Stimulated activated CD4-positive, alpha-beta T cell treated with anti-CD3 and anti-CD28 coated beads, TNF-alpha, amount 100 ng/mL, for 4 hours (primary cell): Measurements from ENCODE around the gene PLD4.

ENCODE experiments used
- DNase-seq, 3 experiments: peaks; one replicate each; pipeline ENCODE4 v3.0.0-alpha.2; 2020; ENCODE audit warnings: low read depth in 3 of 3

PLD4 gene

DNA sequence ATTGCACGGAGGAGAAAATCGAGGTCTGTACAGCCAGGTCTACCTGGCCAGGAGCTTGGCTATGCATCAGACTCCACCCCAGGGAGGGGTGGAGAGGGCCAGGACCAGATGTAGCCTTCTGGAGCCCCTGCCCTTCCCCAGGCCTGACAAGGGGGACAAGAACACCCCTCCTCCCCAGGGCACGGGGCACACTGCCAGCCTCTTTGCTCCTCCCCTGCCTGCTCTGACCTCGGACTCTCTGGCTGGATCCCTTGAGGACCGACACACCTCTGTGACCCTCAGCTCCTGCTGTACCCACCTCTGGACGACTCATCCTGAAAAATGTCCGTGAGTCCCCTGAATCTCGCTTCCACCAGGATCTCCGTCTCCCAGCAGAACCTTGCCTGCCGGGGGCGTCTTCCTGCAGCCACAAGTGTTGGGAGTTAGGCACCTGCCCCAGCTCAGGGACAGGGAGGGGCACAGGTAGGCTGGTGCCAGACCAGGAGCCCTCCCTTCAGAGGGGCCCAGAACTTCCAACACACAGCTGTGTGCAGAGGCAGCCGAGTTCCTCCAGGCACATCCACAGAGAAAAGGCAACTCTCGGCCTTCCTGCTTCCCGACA is 31.7 kb downstream of the PLD4 start:
- no peak for DNase-seq

DNA sequence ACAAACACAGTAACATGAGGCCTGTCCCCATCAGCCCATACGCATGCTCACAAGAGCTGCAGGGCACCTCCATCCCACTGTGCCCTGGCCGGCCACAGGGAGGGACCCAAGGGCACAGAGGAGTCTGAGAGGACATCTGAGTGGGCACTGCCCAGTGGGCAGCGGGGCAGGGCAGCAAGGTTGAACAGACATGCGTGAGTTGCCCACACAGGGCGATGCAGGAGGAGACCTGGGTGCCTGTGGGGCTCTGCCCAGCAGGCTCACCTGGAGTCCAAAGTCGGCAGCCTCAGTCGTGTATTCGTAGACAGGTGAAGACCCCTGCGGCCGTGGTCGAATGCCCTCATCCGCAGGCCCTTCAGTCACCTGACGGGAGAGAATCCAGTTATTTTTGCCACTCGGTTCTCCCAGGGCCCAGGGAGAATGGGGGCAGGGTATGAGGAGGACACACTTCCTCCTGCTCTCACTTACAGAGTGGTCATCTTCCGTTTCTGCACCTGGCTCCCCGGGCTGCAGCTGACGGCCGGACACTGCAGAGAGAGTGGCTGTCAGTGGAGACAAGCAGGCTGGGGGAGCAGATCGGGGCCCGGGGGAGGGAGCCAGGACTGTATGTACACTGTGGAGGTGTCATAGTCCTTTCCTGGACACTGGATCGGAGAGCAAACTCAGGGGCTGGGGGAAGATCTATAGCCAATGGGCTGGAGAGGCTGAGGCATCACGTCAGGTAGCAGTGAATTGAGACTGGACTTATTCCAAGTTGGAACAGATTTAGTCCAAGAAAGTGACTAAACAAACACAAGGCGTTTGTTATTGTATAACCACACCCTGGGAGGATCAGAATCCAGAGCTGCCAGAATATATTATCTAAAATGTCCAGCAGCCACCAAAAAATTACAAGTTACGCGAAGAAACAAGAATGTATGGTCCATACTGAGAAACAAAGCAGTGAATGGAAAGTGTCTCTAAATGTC is 32.8 kb downstream of the PLD4 start:
- DNase-seq = no peak

DNA sequence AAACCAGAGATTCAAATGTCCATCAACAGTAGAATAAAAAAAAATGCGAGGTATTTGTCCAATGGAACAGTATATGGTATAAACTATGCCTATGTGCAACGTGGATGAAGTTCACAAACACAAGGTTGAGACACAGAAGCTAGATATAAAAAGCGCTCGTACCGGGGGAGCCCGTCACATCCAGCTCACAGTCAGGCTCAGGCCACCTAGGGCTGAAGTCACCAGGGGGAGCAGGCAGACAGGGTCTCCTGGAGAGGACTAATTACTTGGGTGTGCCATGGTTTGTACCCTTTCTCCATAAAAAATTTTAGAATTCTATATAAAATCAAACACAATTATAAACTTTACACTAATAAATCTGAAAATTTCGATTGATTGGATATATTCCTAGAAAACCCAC is 39.9 kb downstream of the PLD4 start:
- no peak for DNase-seq

DNA sequence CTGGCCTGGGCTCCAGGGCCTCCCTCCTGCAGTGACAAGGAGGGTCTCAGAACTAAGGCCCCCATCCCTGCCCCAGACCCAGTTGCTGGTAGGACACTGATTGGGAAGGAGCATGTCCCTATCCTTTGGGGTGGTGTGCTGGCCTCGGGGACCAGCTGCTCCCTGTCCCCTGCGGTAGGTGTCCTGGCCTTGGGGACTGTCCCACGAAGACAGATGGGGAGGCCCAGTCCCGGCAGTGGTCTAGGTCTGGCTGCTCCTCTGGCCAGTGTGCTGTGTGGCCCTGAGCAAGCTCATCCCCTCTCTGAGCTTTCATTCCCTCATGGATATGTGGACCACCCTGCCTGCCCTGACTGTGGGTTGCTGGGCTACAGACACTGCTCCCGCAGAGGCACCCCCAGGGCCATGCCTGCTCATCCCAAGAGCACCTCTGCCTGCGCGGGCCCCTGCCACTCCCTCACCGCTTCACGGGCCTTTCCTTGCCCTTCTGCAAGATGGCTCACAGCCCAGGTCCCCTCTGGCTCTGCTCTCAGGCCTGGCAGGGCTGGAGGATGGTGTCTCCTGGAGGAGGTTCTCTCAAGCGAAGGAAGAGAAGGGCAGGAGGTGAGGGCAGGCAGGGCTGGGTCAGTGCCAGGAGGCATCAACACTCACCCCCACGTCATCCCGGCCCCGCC is 41.0 kb downstream of the PLD4 start:
- no peak for DNase-seq

DNA sequence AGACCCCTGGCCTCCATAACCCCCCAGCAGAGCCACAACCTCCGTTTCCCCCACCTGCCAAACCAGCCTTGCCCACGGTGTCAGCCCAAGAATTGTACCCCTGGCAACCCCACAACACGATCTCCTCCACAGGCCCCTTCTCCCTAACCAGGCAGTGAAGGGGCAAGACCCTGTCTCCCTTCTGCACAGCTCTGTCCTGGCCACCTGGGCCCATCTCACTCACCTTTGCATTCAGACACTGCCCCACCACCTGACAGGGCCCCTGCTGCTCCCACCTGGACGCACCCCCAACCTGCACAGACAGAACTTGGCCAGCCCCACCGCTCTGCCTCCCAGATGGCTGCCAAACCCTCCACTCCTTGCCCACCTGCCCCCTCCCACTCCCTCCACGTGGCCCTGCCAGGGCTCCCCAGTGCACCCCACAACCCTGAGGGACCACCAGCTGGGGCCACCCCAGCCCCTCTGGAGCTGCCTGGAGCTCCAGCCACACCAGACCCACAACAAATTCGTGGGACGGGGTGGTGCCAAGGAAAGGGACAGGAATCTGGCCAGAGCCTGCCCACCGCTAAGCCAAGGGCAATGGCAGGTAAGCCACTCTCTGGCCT is 41.7 kb downstream of the PLD4 start:
- no peak for DNase-seq

DNA sequence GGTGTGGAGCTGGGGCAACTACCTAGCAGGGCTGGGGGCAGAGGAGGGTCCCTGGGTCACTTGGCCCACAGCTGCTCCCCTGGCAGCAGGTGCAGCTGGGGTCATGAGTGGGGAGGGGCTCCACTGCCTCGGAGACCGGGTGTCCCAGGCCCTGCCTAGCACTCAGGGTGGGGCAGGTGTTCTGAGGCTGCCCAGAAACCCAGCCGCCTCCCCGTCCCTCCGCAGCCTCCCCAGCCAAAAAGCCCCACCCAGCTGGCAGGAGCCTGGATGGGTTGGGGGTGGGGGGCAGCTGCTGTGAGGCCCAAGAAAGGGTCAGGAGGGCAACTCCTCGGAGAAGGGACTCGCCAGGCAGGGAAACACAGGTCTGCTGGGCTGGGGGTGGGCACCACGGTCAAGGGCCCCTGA is 42.3 kb downstream of the PLD4 start:
- no peak for DNase-seq

DNA sequence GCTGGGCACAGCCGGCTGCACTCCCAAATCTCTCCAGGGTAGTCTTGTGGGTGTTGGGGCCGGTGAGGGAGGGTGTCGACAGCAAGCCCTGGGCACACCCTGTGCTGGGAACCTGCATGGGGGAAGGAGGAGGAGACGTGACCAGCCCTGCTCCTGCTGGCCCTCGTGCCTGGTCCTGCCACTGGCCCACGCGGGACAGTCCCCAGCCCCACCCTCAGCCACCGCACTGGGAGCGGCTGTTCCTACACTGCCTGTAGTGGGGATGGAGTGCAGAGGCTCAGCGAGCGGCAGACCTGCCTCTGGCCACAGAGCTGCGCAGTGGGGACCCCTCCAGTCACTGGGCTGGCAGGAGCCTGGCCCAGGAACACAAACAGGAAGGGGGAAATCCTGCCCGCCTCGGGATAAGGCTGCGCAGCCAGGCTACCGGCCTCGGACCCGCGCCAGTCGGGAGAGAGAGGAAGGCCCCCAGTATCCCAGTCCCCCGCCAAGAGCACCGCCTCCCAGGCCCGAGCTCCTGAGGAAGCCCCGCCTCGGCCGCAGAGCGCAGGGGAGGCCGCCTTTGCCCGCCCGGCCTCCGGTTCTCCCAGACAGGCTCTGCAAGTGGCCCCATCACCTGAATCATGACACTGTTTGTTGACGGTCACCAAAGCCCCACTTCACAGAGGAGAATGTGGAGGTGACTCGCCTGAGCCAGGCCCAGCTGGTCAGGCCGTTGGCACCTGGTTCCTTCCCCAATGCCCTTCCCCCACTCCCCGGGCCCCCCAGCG is 42.9 kb downstream of the PLD4 start:
- DNase-seq = no peak

DNA sequence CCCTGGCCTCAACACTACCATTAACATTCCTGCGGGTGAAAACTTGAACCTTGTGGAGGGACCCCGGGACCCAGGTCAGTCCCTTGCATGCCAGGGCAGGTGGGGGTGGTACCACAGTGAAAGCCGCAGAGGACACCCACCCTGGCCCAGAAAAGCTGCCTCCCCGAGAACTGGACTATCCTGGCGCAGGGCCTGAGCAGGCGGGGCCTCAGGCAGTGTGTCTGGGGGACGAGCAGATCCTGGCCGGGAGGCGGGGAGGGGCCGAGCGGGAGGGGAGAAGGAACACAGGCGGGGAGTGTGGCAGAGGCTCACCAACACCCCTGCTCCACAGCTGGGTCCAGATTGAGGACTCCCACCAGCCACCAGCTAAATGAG is 43.5 kb downstream of the PLD4 start:
- DNase-seq = no peak

DNA sequence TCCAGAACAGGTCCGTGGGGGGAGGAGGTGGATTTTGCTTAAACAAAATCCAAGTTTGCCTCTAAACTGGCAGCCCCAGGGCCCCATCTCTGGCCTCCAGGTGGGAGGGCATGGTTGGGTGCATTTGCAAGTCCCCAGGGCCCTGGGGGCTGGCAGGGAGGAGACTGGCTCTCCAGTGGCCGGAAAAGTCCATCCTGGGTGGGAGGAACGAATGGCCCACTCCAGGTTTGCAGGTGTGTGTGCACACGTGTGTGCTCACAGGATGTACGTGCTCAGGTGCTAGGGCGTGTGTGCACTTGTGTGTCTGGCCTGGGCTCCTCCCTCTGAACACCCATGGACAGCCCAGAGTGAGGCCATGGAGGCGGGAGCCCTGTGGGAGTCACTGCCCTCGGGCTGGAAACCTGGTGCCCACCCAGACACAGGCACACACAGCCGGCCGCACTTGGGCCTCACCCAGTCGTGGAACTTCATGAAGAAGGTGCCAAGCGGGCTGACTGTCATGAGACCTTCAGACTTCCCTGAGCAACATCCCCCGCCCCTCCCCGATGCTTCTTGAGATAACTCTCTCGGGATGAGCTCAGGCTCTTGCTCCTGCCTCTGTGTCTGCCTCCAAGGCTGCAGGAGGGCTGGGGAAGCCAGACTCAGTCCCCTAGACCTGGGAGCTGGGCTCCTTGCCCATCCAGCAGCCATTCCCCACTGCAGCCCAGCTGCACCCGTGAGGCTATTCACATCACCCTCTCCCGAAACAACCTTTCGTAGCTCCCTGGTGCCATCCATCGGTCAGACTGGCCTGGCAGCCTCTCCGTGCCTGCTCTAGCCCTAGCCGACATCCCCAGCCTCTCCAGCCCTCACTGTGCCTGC is 44.1 kb downstream of the PLD4 start:
- no peak for DNase-seq

DNA sequence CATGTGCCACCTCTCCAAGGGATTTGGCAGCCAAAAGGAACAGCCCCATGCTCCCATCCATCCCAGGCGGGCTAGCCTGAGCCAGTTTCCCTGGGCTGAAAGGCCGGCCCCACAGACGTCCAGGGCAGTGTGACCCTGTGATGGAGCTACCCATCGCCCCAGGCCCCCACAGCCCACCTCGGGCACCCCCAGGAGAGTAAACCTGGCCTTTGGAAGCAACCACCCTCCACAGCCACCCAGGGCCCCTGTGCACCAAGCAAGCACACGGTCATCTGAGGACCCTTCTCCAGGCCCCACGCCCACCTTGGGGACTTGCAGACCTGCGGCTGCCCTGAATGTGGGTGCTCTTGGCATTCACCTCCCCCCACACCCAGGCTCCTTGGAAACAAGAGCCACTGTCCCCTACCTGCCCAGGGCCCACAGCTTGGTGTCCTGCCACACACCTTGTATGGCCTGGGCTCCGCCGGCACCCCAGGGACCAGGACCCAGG is 45.1 kb downstream of the PLD4 start:
- no peak for DNase-seq

DNA sequence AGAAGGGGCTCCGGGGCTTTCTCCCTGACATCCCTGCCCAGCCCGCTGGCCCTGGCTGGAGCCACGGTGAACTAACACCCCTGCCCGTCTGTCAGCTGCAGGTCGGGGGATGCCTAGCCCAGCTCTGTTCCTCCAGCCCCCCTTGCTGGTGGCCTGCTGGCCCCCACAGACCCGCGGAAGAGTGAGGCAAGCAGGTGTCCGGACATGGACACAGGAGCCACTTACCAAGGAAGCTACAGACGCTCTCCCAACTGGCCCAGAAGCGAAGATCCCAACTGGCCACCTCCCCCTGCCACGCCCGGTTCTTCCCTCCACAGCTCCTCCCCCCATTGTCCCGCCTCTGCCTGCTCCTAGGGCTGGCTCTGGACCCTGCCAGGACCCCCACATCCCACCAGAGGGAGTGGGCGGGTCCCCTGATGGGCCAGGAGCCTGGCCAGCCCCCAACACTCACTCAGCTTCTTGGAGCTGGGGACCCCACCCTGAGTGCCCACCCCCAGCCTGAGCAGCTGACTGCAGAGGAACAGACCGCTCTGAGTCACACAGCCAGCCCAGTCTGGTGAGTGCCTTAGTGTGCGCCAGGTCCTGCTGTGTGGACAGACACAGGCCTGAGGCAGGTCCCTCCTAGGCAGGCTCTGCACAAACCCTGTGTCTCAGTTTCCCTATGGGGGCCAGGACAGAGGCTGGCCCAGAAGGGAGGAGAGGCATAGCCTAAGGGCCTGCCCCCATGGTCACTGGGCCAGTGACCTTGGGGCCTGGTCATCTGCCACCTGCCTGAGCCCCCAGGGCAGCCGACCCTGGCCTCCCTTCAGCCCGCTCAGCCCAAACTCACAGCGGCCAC is 45.8 kb downstream of the PLD4 start:
- DNase-seq = no peak

DNA sequence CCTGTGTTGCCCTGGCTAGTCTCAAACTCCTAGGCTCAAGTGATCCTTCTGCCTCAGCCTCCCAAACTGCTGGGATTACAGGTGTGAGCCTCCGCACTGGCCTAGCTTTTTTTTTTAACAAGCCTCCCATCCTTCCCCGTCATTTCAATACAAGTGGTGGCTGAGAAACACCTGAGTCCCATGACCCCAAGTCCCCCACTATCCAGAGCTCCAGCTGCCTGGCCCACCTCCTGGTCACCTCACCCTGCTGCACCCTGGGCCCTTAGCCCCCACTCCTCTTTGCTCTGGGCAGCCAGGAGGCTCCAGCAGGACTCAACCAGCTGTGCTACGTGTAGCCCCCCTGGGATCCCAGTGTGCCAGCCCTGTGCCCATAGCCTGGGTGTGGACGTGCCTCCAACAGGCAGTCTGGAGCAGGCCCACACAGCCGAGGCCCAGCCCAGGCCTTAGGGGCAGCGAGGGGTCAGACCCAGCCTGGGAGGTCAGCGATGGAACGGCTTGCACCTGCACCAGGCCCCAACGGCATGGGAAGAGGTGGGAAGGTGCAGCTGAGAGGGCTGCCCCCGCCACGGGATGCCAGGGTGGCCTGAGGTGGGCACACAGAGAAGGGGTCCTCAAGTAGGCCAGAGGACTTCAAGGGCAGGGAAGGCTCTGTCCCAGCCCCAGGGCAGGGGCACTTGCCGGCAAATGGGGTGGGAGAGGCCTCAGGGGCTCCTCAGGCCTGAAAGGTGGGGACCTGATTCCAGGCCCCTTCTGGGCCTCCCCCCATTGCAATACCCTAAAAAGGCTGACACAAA is 47.0 kb downstream of the PLD4 start:
- DNase-seq = no peak

DNA sequence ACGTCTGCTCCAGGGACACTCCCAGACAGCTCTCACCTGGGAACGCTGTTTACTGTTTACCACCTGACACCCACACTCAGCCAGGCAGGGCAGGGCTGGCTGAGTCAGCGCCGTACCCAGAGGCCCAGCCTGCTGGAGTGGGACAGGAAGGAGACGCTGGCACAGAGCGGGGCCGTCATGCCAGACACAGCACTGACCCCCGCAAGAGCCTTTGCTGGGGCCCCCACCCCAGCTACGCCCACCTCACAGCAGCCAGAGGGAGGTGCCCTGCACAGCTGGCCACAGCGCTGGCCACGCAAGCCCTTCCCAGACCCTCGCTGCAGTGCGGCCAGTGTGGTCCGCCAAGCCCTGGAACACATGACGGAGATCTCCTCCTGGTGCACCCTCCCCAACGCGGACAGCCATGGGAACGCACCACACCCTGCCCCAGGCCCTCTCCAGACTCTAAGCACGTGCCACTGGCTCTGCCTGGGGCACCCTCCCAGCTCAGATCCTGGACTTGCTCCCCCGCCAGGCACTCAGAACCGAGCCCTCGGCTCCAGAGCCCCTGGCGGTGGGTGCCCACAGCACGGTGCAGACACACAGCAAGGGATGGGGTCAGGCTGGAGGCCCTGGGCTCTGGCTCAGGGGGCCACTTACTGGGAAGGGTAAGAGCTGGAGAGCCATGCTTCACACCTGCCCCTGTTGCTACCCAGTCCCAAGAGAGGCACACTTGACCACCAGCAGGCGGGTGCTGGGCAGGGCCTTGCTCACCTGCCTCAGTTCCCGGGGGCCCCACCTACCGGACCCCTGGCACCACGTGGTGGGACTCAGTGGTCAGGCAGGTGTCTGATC is 47.8 kb downstream of the PLD4 start:
- DNase-seq = no peak

DNA sequence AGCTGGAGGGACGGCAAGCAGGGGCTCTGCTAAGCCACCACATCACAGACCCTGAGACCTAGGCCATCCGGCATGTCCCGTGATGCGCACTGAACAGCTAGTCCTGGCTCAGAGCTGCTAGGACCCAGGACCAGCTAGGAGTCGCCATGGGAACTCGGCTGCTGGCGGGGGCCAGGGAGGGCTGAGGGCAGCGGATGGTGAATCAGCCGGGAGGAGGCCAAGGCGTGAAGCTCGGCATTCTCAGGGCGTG is 48.4 kb downstream of the PLD4 start:
- no peak for DNase-seq

DNA sequence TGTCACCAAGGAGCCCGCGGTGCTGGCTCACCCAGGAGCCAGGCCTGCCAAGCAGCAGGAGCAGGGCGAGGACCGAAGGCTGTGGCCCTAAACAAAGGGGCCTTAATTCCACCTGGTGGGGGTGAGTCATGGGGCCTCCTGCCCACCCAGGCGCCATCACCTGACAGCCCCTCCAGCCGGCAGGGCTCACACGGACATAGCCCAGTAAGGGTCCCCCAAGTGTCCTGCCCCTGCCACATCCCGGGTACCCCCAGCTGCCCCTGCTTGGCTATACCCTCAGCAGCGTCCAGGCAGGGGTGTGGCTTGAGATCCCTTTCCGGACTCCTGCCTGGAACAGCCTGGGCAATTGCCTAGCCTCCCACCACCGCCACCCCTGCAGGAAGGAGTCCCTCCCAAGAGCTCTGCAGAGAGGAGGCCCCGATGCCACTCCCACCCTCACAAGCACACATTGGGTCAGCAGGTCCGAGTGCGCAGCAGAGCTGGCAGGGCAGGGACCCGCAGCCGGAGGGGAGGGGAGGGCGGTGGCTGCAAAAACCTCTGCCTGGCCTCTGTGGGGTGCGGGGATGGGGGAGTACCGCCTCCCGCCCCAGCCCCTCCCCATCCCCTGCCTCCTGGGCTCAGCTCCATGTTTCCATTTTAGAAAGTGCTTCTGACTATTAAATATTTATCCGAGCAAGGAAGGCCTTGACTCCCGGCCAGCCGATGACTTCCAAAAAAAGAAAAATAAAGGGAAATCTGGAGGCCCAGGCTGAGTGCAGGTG is 48.9 kb downstream of the PLD4 start:
- DNase-seq = no peak

DNA sequence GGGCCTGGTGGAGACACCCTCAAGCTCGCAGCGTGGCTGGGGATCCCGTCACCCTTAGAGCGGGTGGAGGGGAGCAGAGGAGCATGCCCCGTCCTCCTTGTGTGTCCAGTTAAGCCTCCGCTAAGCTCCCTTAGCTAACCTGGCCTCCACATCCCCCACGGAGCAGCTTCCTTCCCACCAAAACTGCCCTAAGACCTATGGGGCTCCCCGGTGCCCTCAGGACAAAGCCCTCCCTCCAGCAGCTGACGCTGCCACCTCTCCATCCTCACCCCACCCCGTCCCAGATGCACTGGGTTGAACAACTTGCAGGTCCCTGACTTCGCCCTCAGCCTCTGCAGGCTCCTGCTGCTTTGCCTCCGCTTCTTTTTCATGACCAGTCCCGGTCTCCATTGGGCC is 49.5 kb downstream of the PLD4 start:
- no peak for DNase-seq

DNA sequence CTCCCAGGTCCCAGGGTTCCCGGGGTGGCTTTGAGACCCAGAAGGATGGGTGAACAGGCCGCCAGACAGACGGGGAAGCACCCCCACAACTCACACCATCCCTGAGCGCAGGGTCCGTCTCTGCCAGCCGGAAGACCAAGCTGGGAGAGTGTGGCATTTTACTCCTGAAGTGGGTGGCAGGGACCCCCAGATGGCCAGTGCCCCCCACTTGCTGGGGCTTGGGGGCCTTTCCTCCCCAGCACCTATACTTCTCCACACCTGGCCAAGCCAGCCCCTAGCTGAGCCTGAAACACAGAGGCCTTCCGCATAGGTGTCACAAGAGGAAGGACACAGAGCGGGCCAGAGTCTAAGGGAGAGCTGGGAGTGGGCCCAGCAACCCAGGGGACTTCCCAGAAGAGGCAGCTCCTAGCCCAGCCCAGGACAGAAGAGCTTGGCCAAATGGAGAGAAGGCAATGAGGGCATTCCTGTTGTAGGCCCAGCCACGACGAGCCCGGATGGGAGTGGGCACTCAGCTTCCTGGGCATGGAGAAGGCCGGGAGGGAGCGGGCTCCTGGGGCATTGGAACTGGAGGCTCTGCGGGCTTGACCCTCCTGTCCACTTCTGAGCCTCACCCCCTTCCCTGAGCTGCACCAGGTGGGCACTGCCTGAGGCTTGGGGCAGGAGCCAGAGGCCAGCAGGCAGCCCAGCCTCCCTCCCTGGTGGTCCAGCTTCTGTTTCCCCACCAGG is 50.1 kb downstream of the PLD4 start:
- no peak for DNase-seq
